PFSK-1 (cell line): Measurements from ENCODE around the gene MAST1.

Experiments used
- FOXP2 ChIP-seq: optimal IDR thresholded peaks from 2 replicates; pipeline ENCODE3; 2011; ENCODE audit warnings: borderline replicate concordance, control low read depth, inconsistent platforms; ENCODE audit not compliant: insufficient read depth; ENCODE audit errors: extremely low read length, extremely low read depth
- POLR2AphosphoS5 ChIP-seq: IDR thresholded peaks from 2 replicates; pipeline ENCODE4 v1.6.1; 2012; ENCODE audit warnings: low read depth, mild to moderate bottlenecking, control low read depth, low read length, moderate library complexity
- REST ChIP-seq, 2 experiments: IDR thresholded peaks; 2 replicates each; pipeline versions ENCODE4 v1.6.1 to v1.8.0; 2011 to 2012; ENCODE audit warnings: low read depth in 2 of 2, low read length in 2 of 2, control low read depth in 1 of 2, inconsistent platforms in 1 of 2, mild to moderate bottlenecking in 1 of 2, moderate library complexity in 1 of 2; ENCODE audit not compliant: insufficient read depth in 1 of 2
- SIN3A ChIP-seq: IDR thresholded peaks from 2 replicates; pipeline ENCODE4 v1.6.1; 2012; ENCODE audit warnings: mild to moderate bottlenecking, low read length, moderate library complexity, borderline replicate concordance; ENCODE audit not compliant: insufficient read depth
- TAF1 ChIP-seq: IDR thresholded peaks from 2 replicates; pipeline ENCODE4 v1.6.1; 2012; ENCODE audit warnings: low read length, control low read depth, borderline replicate concordance; ENCODE audit not compliant: insufficient read depth

MAST1 gene

DNA sequence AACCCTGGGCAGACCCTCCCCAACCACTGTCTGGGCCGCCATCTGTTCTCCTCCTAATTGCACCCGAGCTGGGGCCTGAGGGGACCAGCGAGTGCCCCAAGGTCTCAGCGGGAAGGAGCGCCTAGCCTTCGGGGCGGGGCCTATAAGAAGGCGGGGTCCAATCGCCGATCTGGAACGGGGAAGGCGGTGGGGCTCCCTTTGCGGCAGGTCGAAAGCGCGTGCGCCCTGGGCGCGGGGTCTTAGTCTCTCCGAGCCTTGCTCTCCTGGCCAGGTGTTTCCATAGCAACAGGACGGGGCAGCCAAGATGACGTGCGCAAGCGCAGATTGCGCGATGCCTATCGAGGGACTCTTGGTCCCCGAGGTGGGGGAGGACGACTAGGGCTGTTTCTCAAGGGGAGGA is 2.8 kb downstream of the MAST1 start:
- no peak for TF ChIP-seq POLR2AphosphoS5

DNA sequence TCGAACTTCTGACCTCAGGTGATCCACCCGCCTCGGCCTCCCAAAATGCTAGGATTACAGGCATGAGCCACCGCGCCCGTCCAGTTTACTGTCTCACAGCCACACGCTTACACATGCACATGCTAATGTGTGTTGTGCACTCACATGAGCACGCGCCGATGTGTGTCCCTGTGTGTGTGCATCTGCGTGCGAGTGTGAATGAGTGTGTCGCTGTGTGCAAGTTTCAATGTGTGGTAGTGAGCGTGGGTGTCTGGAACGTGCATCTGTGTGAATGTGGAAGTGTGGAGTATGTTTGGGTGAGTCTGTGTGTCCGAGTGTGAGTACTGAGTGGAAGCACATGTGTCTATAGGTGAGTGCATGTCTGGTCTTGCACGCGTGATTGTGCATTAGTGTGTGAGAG is 4.2 kb downstream of the MAST1 start:
- TF ChIP-seq TAF1 (no peak), FOXP2 (no peak), POLR2AphosphoS5 (no peak), SIN3A (no peak), REST (IDR thresholded peaks at IDR 0.05; ENCODE audit: insufficient read depth in 1 of 2, low read depth in 2 of 2, low read length in 2 of 2) (no peak)

DNA sequence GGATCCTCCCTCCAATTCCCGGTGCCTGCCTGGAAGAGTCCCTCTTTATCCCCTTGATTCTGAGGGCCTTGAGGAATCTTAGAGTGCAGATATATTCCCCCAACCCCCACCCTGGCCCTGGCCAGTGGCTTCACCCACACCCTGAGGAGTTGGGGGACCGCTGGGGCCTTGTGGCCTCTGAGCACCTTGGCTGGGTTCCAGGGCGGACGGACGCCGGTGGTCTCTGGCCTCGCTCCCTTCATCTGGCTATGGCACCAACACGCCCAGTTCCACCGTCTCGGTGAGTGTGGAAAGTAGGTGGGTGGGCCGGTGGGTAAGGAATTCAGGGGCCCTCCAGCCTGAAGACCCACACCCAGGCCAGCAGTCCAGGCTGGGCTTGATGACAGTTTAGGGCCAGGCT is 5.0 kb downstream of the MAST1 start:
- no peak for TF ChIP-seq REST (IDR thresholded peaks at IDR 0.05; ENCODE audit: insufficient read depth in 1 of 2, low read depth in 2 of 2, low read length in 2 of 2)
- TF ChIP-seq SIN3A = no peak
- TF ChIP-seq TAF1 = no peak
- TF ChIP-seq FOXP2 = no peak
- no peak for TF ChIP-seq POLR2AphosphoS5

DNA sequence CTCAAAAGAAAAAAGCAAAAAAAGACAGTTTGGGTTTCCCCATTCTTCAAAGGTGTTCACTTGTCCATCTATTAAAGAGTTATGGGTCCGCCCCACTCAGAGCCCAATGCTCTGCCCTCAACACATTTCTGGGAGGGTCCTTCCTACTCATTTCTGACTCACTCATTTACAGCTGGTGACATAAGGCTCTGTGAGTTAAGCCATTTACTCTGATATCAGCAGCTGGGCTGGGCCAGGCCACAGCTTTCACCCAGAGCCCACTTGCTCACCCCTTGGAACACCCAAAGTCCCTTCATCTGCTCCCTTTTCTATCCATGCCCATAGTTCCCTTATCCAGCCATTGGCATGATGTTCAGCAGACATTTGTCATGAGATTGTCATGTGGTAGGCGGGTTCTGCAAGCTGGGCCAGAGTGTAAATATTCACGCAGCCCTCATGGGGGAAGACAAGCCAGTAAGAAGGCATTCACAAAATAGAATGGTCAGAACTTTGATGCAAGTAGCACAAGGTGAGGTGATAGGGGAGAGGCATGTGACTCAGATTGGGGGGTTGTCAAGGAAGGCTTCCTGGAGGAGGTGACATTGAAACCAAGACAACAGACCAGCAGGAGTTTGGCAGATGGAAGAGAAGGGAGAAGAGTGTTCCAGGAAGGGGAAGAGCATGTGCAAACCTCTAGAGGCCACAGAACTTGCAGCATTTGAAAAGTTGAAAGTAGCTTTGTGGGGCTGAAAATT is 5.9 kb downstream of the MAST1 start:
- TF ChIP-seq SIN3A (no peak), TAF1 (no peak), REST (IDR thresholded peaks at IDR 0.05; ENCODE audit: insufficient read depth in 1 of 2, low read depth in 2 of 2, low read length in 2 of 2) (no peak), FOXP2 (no peak), POLR2AphosphoS5 (no peak)

GRCh38 chr19:12847159-12848139 is 9.1 kb downstream of the MAST1 start:
- peak; percentile 19 to 65; a peak in 1 of 4 replicates for TF ChIP-seq REST (IDR thresholded peaks at IDR 0.05; ENCODE audit: insufficient read depth in 1 of 2, low read depth in 2 of 2, low read length in 2 of 2)
- TF ChIP-seq FOXP2 = peak; percentile 80
- TF ChIP-seq SIN3A = no peak
- TF ChIP-seq POLR2AphosphoS5 = no peak; the same call in 1 of the 2 replicates
- no peak for TF ChIP-seq TAF1
